Mesendoderm (in vitro differentiated cells): Measurements from ENCODE around the gene NEUROD4.

Experiments used
- DNase-seq: peaks from one replicate; pipeline ENCODE4 v3.0.0; 2013
- H2AK5ac ChIP-seq: 2 replicates; pipeline ENCODE4 v1.6.1; 2013; ENCODE audit warnings: low read length, inconsistent platforms
- H2BK120ac ChIP-seq: 2 replicates; pipeline ENCODE4 v1.6.1; 2013; ENCODE audit warnings: low read depth, mild to moderate bottlenecking, low read length, moderate library complexity, mixed read lengths
- H2BK15ac ChIP-seq: replicated peaks from 2 replicates; pipeline ENCODE4 v1.6.1; 2013; ENCODE audit warnings: low read depth, mild to moderate bottlenecking, moderate library complexity
- H2BK5ac ChIP-seq: 2 replicates; pipeline ENCODE4 v1.6.1; 2013; ENCODE audit warnings: low read length, inconsistent platforms
- H3K18ac ChIP-seq: 2 replicates; pipeline ENCODE4 v1.6.1; 2013; ENCODE audit warnings: mild to moderate bottlenecking, low read length, mixed read lengths
- H3K23ac ChIP-seq: one replicate; pipeline ENCODE4 v1.6.1; 2013; ENCODE audit warnings: low read length
- H3K27ac ChIP-seq: 2 replicates; pipeline ENCODE4 v1.5.1; 2013; ENCODE audit warnings: low read depth, mild to moderate bottlenecking, inconsistent platforms, low read length, moderate library complexity
- H3K27me3 ChIP-seq: 2 replicates; pipeline ENCODE4 v1.6.1; 2013; ENCODE audit warnings: low read length, control low read depth, mild to moderate bottlenecking, inconsistent platforms; ENCODE audit not compliant: insufficient read depth, poor library complexity
- H3K36me3 ChIP-seq: 2 replicates; pipeline ENCODE4 v1.6.1; 2013; ENCODE audit warnings: low read length, inconsistent platforms; ENCODE audit not compliant: control insufficient read depth, insufficient read depth
- H3K4ac ChIP-seq: one replicate; pipeline ENCODE4 v1.6.1; 2013; ENCODE audit warnings: low read depth, mild to moderate bottlenecking, low read length, moderate library complexity
- H3K4me1 ChIP-seq: 2 replicates; pipeline ENCODE4 v1.6.1; 2013; ENCODE audit warnings: low read depth, low read length, inconsistent platforms; ENCODE audit not compliant: control insufficient read depth
- H3K4me2 ChIP-seq: 2 replicates; pipeline ENCODE4 v1.6.1; 2013; ENCODE audit warnings: low read length
- H3K4me3 ChIP-seq: 2 replicates; pipeline ENCODE4 v1.5.1; 2013; ENCODE audit warnings: mild to moderate bottlenecking, low read length
- H3K56ac ChIP-seq: one replicate; pipeline ENCODE4 v1.6.1; 2013; ENCODE audit warnings: low read length
- H3K79me1 ChIP-seq: 2 replicates; pipeline ENCODE4 v1.6.1; 2013; ENCODE audit warnings: low read length, inconsistent platforms
- H3K79me2 ChIP-seq: 2 replicates; pipeline ENCODE4 v1.6.1; 2013; ENCODE audit warnings: mild to moderate bottlenecking, low read length; ENCODE audit not compliant: control insufficient read depth, insufficient read depth
- H3K9ac ChIP-seq: 2 replicates; pipeline ENCODE4 v1.6.1; 2013; ENCODE audit warnings: low read length, inconsistent platforms
- H4K5ac ChIP-seq: one replicate; pipeline ENCODE4 v1.6.1; 2013; ENCODE audit warnings: low read length
- H4K8ac ChIP-seq: one replicate; pipeline ENCODE4 v1.6.1; 2013; ENCODE audit warnings: low read depth, mild to moderate bottlenecking, control low read depth, low read length, moderate library complexity
- whole genome bisulfite sequencing: extraction: QIAGEN DNeasy Blood & Tissue Kit; methylation state at CpG from one replicate; pipeline ENCODE4 v1.1.7; 2013; ENCODE audit warnings: low lambda C conversion rate, missing lambda C conversion rate; ENCODE audit not compliant: insufficient coverage; ENCODE audit errors: extremely low coverage; 5-methylcytosine and 5-hydroxymethylcytosine counted together

Gene NEUROD4

DNA sequence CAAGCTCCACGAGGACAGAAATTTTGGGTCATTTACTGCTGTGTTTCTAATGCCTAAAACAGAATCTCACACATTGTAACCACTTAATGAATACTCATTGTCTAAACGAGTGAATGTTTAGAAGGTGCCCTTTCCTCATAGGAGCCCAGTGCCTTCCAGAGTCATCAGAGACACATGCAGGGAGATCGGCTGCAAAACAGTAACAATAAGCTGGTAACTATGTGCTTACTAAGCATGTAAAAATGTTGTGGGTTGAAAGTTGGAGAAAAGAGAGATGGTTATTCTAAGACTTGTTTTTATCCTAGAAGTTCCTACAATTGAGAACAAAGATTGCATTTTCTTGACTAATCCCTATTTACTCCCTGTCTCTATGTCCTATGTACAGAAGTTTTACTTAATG is 42.6 kb upstream of the NEUROD4 start:
- no peak overlapping the region for H3K4ac ChIP-seq
- H3K79me1 ChIP-seq = no peaks in the 10 kb centered on the region
- no peak overlapping the region for H2BK120ac ChIP-seq
- H3K4me2 ChIP-seq = no peak overlapping the region
- no peak overlapping the region for H3K9ac ChIP-seq
- peak; percentile 77 for DNase-seq
- H3K79me2 ChIP-seq = no peaks in the 10 kb centered on the region
- WGBS = no CpG with 5 or more reads among the region's 3 CpGs
- H4K8ac ChIP-seq = no peak overlapping the region
- no peak overlapping the region for H4K5ac ChIP-seq
- H3K4me1 ChIP-seq = no peaks in the 10 kb centered on the region
- no peak overlapping the region for H3K23ac ChIP-seq
- no peak overlapping the region for H2BK15ac ChIP-seq
- no peak overlapping the region for H3K4me3 ChIP-seq
- H3K27me3 ChIP-seq = no peaks in the 10 kb centered on the region
- no peak overlapping the region for H2AK5ac ChIP-seq
- no peaks in the 10 kb centered on the region for H3K36me3 ChIP-seq
- H2BK5ac ChIP-seq = no peak overlapping the region
- no peak overlapping the region for H3K27ac ChIP-seq
- no peak overlapping the region for H3K18ac ChIP-seq
- no peak overlapping the region for H3K56ac ChIP-seq

- H3K36me3 ChIP-seq = no peaks in the 10 kb centered on the region
- no CpG with 5 or more reads among the region's 5 CpGs for WGBS
Observed at GRCh38 chr12:54977857-54978256, 41.9 kb upstream of the NEUROD4 start.

GRCh38 chr12:54980341-54980740 is 39.4 kb upstream of the NEUROD4 start:
- no peak for DNase-seq
- H3K56ac ChIP-seq = no peak overlapping the region

More at GRCh38 chr12:54977857-54978256, 41.9 kb upstream of the NEUROD4 start:
- no peak overlapping the region for H4K8ac ChIP-seq
- H3K4me2 ChIP-seq = no peak overlapping the region
- H3K79me1 ChIP-seq = no peaks in the 10 kb centered on the region
- no peak overlapping the region for H3K9ac ChIP-seq
- H2AK5ac ChIP-seq = no peak overlapping the region
- no peak overlapping the region for H2BK5ac ChIP-seq
- DNase-seq = no peak
- H3K4me3 ChIP-seq = no peak overlapping the region
- H2BK15ac ChIP-seq = no peak overlapping the region
- H3K4me1 ChIP-seq = no peaks in the 10 kb centered on the region
- no peak overlapping the region for H3K56ac ChIP-seq
- no peaks in the 10 kb centered on the region for H3K79me2 ChIP-seq
- no peak overlapping the region for H3K18ac ChIP-seq
- H4K5ac ChIP-seq = no peak overlapping the region
- H2BK120ac ChIP-seq = no peak overlapping the region
- no peak overlapping the region for H3K27ac ChIP-seq
- H3K4ac ChIP-seq = no peak overlapping the region
- no peaks in the 10 kb centered on the region for H3K27me3 ChIP-seq
- H3K23ac ChIP-seq = no peak overlapping the region

GRCh38 chr12:54981796-54982195 is 38.0 kb upstream of the NEUROD4 start:
- Histone ChIP-seq H4K5ac (no peak overlapping the region), H3K23ac (no peak overlapping the region), H3K4ac (no peak overlapping the region), H3K27me3 (no peaks in the 10 kb centered on the region), H4K8ac (no peak overlapping the region), H2BK5ac (no peak overlapping the region), H3K4me1 (no peaks in the 10 kb centered on the region), H3K56ac (no peak overlapping the region), H2BK120ac (no peak overlapping the region), H2BK15ac (no peak overlapping the region), H3K79me1 (no peaks in the 10 kb centered on the region), H3K79me2 (no peaks in the 10 kb centered on the region), H3K27ac (no peak overlapping the region), H3K9ac (no peak overlapping the region), H3K4me3 (no peak overlapping the region), H3K4me2 (no peak overlapping the region), H3K18ac (no peak overlapping the region), H2AK5ac (no peak overlapping the region), H3K36me3 (no peaks in the 10 kb centered on the region)
- no CpG with 5 or more reads among the region's 2 CpGs for WGBS
- DNase-seq = no peak

More at GRCh38 chr12:54980341-54980740, 39.4 kb upstream of the NEUROD4 start:
- no peak overlapping the region for H3K4ac ChIP-seq
- no peak overlapping the region for H2BK5ac ChIP-seq
- no peak overlapping the region for H3K18ac ChIP-seq
- H3K36me3 ChIP-seq = no peaks in the 10 kb centered on the region
- H2AK5ac ChIP-seq = no peak overlapping the region
- no peak overlapping the region for H3K23ac ChIP-seq
- no peak overlapping the region for H3K4me3 ChIP-seq
- no peaks in the 10 kb centered on the region for H3K79me1 ChIP-seq
- H3K4me2 ChIP-seq = no peak overlapping the region
- H2BK15ac ChIP-seq = no peak overlapping the region
- no peaks in the 10 kb centered on the region for H3K4me1 ChIP-seq
- no CpG with 5 or more reads among the region's 5 CpGs for WGBS
- H2BK120ac ChIP-seq = no peak overlapping the region
- no peaks in the 10 kb centered on the region for H3K27me3 ChIP-seq
- no peak overlapping the region for H3K27ac ChIP-seq
- H4K8ac ChIP-seq = no peak overlapping the region
- no peaks in the 10 kb centered on the region for H3K79me2 ChIP-seq
- H4K5ac ChIP-seq = no peak overlapping the region
- no peak overlapping the region for H3K9ac ChIP-seq

GRCh38 chr12:54983536-54984101 is 36.2 kb upstream of the NEUROD4 start:
- no peak overlapping the region for H3K27ac ChIP-seq
- H3K36me3 ChIP-seq = no peaks in the 10 kb centered on the region

More at GRCh38 chr12:54983536-54984101, 36.2 kb upstream of the NEUROD4 start:
- Histone ChIP-seq H2BK5ac (no peak overlapping the region), H3K4me2 (no peak overlapping the region), H3K56ac (no peak overlapping the region), H3K18ac (no peak overlapping the region), H3K23ac (no peak overlapping the region), H3K79me2 (no peaks in the 10 kb centered on the region), H3K4ac (no peak overlapping the region), H3K9ac (no peak overlapping the region), H4K5ac (no peak overlapping the region), H2AK5ac (no peak overlapping the region), H3K4me3 (no peak overlapping the region), H3K27me3 (no peaks in the 10 kb centered on the region), H3K79me1 (no peaks in the 10 kb centered on the region), H2BK15ac (no peak overlapping the region), H4K8ac (no peak overlapping the region), H3K4me1 (no peaks in the 10 kb centered on the region), H2BK120ac (no peak overlapping the region)
- WGBS = no CpG with 5 or more reads among the region's 2 CpGs
- no peak for DNase-seq
